ENCODE data around the gene CPE. TPM values are rescaled to one million over a fixed set of nuclear protein-coding genes. Genes with fewer than 3 reads are reported as not detected.

Gene CPE
- total RNA-seq, 1 experiment from 2014 or later = 0.92 TPM

DNA sequence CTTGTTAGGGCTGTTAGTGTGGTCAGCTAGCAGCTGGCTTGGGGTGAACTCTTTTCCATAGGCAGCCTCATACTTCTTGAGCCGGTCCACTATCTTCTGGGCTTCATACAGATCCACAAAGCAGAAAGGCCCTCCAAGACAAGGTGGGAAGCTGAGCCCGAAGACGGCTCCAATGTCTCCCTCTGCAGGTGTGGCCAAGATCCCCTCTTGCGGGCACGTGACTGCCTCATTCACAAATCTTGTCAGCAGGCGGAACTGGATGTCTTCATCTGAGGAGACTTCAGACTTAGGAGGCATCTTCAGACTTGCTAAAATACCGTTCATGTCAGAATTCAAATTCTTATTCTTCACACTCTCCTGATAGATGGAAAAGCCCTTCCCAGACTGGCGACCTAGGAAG lies 25.3 kb downstream of the CPE start:
- Histone ChIP-seq H3K4me1 (ENCODE audit: control insufficient read depth, insufficient read depth, low read length) (no peaks in the 10 kb centered on the region), H3K36me3 (ENCODE audit: control insufficient read depth, insufficient read depth, low read length) (no peaks in the 10 kb centered on the region), H3K9me3 (ENCODE audit: control insufficient read depth, insufficient read depth, low read depth, low read length) (no peaks in the 10 kb centered on the region), H3K4me3 (ENCODE audit: low read depth in 2 of 2, low read length in 2 of 2) (no peak overlapping the region), H3K27ac (ENCODE audit: low read length) (no peak overlapping the region), H3K27me3 (ENCODE audit: control insufficient read depth, insufficient read depth, low read length) (no peaks in the 10 kb centered on the region)
- intact Hi-C loops (cut with micrococcal nuclease; ENCODE audit: unreplicated experiment) = no loop called here
- no peak for ATAC-seq
- no peak for DNase-seq (ENCODE audit: low read depth, low spot score)
- CTCF ChIA-PET = no interaction called here
- in situ Hi-C loops (cut with HindIII; ENCODE audit: low pct_unique_long_range_greater_than_20kb, low sequenced_read_pairs) = no loop called here
- POLR2A ChIA-PET = no interaction called here
- TF ChIP-seq TCF7L2 (IDR thresholded peaks at IDR 0.05; ENCODE audit: low read depth, low read length) (no peak), POLR2AphosphoS5 (IDR thresholded peaks at IDR 0.05; ENCODE audit: low read depth, low read length) (no peak), SIN3A (IDR thresholded peaks at IDR 0.05; ENCODE audit: borderline replicate concordance, insufficient read depth, low read depth, low read length) (no peak)
- TF ChIP-seq, protein P1, sequence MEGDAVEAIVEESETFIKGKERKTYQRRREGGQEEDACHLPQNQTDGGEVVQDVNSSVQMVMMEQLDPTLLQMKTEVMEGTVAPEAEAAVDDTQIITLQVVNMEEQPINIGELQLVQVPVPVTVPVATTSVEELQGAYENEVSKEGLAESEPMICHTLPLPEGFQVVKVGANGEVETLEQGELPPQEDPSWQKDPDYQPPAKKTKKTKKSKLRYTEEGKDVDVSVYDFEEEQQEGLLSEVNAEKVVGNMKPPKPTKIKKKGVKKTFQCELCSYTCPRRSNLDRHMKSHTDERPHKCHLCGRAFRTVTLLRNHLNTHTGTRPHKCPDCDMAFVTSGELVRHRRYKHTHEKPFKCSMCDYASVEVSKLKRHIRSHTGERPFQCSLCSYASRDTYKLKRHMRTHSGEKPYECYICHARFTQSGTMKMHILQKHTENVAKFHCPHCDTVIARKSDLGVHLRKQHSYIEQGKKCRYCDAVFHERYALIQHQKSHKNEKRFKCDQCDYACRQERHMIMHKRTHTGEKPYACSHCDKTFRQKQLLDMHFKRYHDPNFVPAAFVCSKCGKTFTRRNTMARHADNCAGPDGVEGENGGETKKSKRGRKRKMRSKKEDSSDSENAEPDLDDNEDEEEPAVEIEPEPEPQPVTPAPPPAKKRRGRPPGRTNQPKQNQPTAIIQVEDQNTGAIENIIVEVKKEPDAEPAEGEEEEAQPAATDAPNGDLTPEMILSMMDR (IDR thresholded peaks at IDR 0.05) = no peak
- TF ChIP-seq, protein P2, sequence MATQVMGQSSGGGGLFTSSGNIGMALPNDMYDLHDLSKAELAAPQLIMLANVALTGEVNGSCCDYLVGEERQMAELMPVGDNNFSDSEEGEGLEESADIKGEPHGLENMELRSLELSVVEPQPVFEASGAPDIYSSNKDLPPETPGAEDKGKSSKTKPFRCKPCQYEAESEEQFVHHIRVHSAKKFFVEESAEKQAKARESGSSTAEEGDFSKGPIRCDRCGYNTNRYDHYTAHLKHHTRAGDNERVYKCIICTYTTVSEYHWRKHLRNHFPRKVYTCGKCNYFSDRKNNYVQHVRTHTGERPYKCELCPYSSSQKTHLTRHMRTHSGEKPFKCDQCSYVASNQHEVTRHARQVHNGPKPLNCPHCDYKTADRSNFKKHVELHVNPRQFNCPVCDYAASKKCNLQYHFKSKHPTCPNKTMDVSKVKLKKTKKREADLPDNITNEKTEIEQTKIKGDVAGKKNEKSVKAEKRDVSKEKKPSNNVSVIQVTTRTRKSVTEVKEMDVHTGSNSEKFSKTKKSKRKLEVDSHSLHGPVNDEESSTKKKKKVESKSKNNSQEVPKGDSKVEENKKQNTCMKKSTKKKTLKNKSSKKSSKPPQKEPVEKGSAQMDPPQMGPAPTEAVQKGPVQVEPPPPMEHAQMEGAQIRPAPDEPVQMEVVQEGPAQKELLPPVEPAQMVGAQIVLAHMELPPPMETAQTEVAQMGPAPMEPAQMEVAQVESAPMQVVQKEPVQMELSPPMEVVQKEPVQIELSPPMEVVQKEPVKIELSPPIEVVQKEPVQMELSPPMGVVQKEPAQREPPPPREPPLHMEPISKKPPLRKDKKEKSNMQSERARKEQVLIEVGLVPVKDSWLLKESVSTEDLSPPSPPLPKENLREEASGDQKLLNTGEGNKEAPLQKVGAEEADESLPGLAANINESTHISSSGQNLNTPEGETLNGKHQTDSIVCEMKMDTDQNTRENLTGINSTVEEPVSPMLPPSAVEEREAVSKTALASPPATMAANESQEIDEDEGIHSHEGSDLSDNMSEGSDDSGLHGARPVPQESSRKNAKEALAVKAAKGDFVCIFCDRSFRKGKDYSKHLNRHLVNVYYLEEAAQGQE (IDR thresholded peaks at IDR 0.05; ENCODE audit: insufficient read depth in 1 of 2, low read depth in 2 of 2, low read length in 1 of 2) = no peak
- no TSS peak for BruUV-seq (replicated peaks)

DNA sequence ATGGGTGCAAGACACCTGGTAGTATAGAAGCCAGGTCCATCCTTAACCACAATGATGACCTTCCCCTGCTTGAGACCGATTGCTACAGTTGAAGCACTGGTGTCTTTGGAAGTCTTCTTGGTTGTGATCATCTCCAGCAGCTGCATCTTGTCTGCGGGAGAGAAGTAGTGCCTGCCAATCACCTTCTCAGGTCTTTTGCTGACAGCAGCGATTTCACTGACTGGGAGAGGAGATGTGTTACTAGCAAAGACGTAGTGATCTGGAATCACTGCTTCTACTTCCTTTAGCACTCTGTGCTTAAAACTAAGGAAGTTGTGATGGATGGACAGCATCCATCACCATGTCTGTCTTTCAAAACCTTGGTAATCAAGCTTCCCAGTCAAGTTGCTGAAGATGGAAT lies 25.9 kb downstream of the CPE start:
- no TSS peak for BruUV-seq (replicated peaks)
- H3K27ac ChIP-seq (ENCODE audit: low read length) = no peak overlapping the region
- ChIA-PET POLR2A (no interaction called here), CTCF (no interaction called here)
- H3K9me3 ChIP-seq (ENCODE audit: control insufficient read depth, insufficient read depth, low read depth, low read length) = no peaks in the 10 kb centered on the region
- no peak for DNase-seq (ENCODE audit: low read depth, low spot score)
- no peak for ATAC-seq
- no peaks in the 10 kb centered on the region for H3K36me3 ChIP-seq (ENCODE audit: control insufficient read depth, insufficient read depth, low read length)
- no peaks in the 10 kb centered on the region for H3K4me1 ChIP-seq (ENCODE audit: control insufficient read depth, insufficient read depth, low read length)
- no peak overlapping the region for H3K4me3 ChIP-seq (ENCODE audit: low read depth in 2 of 2, low read length in 2 of 2)
- in situ Hi-C loops (cut with HindIII; ENCODE audit: low pct_unique_long_range_greater_than_20kb, low sequenced_read_pairs) = no loop called here
- TF ChIP-seq SIN3A (IDR thresholded peaks at IDR 0.05; ENCODE audit: borderline replicate concordance, insufficient read depth, low read depth, low read length) (no peak), POLR2AphosphoS5 (IDR thresholded peaks at IDR 0.05; ENCODE audit: low read depth, low read length) (no peak), TCF7L2 (IDR thresholded peaks at IDR 0.05; ENCODE audit: low read depth, low read length) (no peak)
- TF ChIP-seq, protein P2 (IDR thresholded peaks at IDR 0.05; ENCODE audit: insufficient read depth in 1 of 2, low read depth in 2 of 2, low read length in 1 of 2) = no peak
- TF ChIP-seq, protein P1 (IDR thresholded peaks at IDR 0.05) = no peak
- H3K27me3 ChIP-seq (ENCODE audit: control insufficient read depth, insufficient read depth, low read length) = no peaks in the 10 kb centered on the region
- intact Hi-C loops (cut with micrococcal nuclease; ENCODE audit: unreplicated experiment) = no loop called here

All from Panc1 (cell line).